Measurements from ENCODE around the gene CFTR. TPM values are rescaled to one million over a fixed set of nuclear protein-coding genes. Genes with fewer than 3 reads are reported as not detected.

Gene CFTR
- total and polyA plus RNA-seq, 2 of the 4 experiments (the other 2 are of a cell fraction), result 0.18 to 0.21 TPM

- H3K36me3 ChIP-seq (ENCODE audit: control insufficient read depth, insufficient read depth, low read length), result no peaks in the 10 kb centered on the region
- no peak overlapping the region for H2BK20ac ChIP-seq (ENCODE audit: low read depth, low read length)
- H2AFZ ChIP-seq (replicated peaks; ENCODE audit: low read length, poor library complexity), result no peak overlapping the region
- H3K27ac ChIP-seq (ENCODE audit: insufficient read depth, low read length), result no peak overlapping the region
- no peak overlapping the region for H2BK15ac ChIP-seq (ENCODE audit: low read depth, low read length)
- H2AK5ac ChIP-seq (ENCODE audit: low read depth, low read length), result no peak overlapping the region
- H4K91ac ChIP-seq (ENCODE audit: insufficient read depth, low read depth, low read length), result no peak overlapping the region
- no peak overlapping the region for H3K4ac ChIP-seq (ENCODE audit: low read depth, low read length)
- in situ Hi-C loops (cut with MboI; ENCODE audit: low sequenced_read_pairs), result no loop called here
- H4K20me1 ChIP-seq (ENCODE audit: insufficient read depth, low read length), result no peaks in the 10 kb centered on the region
- WGBS, 2 experiments (ENCODE audit: extremely low coverage in 2 of 2, insufficient read length in 1 of 2), result no CpG with 5 or more reads among the region's 5 CpGs
- H3K9me3 ChIP-seq (ENCODE audit: control insufficient read depth, insufficient read depth, low read length), result no peaks in the 10 kb centered on the region
- no peak overlapping the region for H3K23ac ChIP-seq (ENCODE audit: low read depth, low read length)
- POLR2A ChIA-PET (ENCODE audit: unreplicated experiment), result interaction anchor here (0.6 kb wide), 1 partner anchor 434 kb away, joined by 4 read pairs; no protein-coding TSS in a partner anchor
- H3K56ac ChIP-seq (ENCODE audit: extremely low read depth, insufficient read depth, low read length), result no peak overlapping the region
- no peak for ATAC-seq (ENCODE audit: low read depth)
- no TSS peak for BruUV-seq (replicated peaks)
- no peaks in the 10 kb centered on the region for H3K4me1 ChIP-seq (ENCODE audit: control insufficient read depth, insufficient read depth, low read length)
- H2AK9ac ChIP-seq (replicated peaks; ENCODE audit: low read depth, low read length, poor library complexity), result no peak overlapping the region
- no peak for TF ChIP-seq SMC3 (IDR thresholded peaks at IDR 0.05; ENCODE audit: low read depth, low read length)
- TF ChIP-seq CEBPB (IDR thresholded peaks at IDR 0.05; ENCODE audit: low read depth, low read length), result peak; percentile 56; the same call in 1 of the 2 replicates
- no peak overlapping the region for H2BK5ac ChIP-seq (ENCODE audit: low read depth, low read length, poor library complexity, severe bottlenecking)
- dilution Hi-C loops (cut with HindIII; ENCODE audit: low sequenced_read_pairs, unreplicated experiment), result no loop called here
- H3K18ac ChIP-seq (ENCODE audit: low read depth, low read length), result no peak overlapping the region
- DNase-seq, result peak; percentile 19
- H3K27me3 ChIP-seq (ENCODE audit: control insufficient read depth, insufficient read depth, low read length), result peaks cover 14% of the 10 kb centered on the region
- no peak overlapping the region for H2BK120ac ChIP-seq (ENCODE audit: low read depth, low read length)
- no peak overlapping the region for H3K4me3 ChIP-seq (ENCODE audit: insufficient read depth, low read depth, low read length)
- no peaks in the 10 kb centered on the region for H3K79me1 ChIP-seq (ENCODE audit: low read depth in 1 of 2, low read length in 2 of 2)
- CTCF ChIA-PET, result interaction anchor here (0.6 kb wide), 2 partner anchors 458 to 1120 kb away, joined by 3 read pairs; no protein-coding TSS in a partner anchor
- no peaks in the 10 kb centered on the region for H3K9me1 ChIP-seq (ENCODE audit: insufficient read depth, low read length)
- no peak overlapping the region for H3K9ac ChIP-seq (ENCODE audit: low read depth, low read length)
- no peak overlapping the region for H3K4me2 ChIP-seq (ENCODE audit: low read depth, low read length)
- H3K14ac ChIP-seq (replicated peaks; ENCODE audit: low read depth, low read length), result no peak overlapping the region
- no peak overlapping the region for H4K5ac ChIP-seq (ENCODE audit: low read depth, low read length)
- intact Hi-C loops (cut with micrococcal nuclease), result no loop called here
- no peak overlapping the region for H4K8ac ChIP-seq (ENCODE audit: low read depth in 2 of 2, low read length in 2 of 2)
Observed at GRCh38 chr7:117682681-117683385, 203.0 kb downstream of the CFTR start.
